ENCODE data around the gene MAP4K4.
"Not testable (repeated sequence)": the region's sequence is repeated elsewhere in the genome, so short reads cannot be mapped to it uniquely, and the experiment has no call there.

Gene MAP4K4

GRCh38 chr2:101905746-101906336, 208.3 kb downstream of the MAP4K4 start:
- no peak for DNase-seq (ENCODE audit: low read depth in 2 of 2)

GRCh38 chr2:101909760-101910159, 212.3 kb downstream of the MAP4K4 start:
- no peak for DNase-seq (ENCODE audit: low read depth in 2 of 2)

- DNase-seq (ENCODE audit: low read depth in 2 of 2) = peak in 1 of 2 donors; percentile 24
Observed at GRCh38 chr2:101912545-101912944, 215.0 kb downstream of the MAP4K4 start.

GRCh38 chr2:101921319-101921952, 223.9 kb downstream of the MAP4K4 start:
- no peak for DNase-seq (ENCODE audit: low read depth in 2 of 2)

- DNase-seq (ENCODE audit: low read depth in 2 of 2) = no peak
Observed at GRCh38 chr2:101921953-101922325, 224.4 kb downstream of the MAP4K4 start.

- DNase-seq (ENCODE audit: low read depth in 2 of 2) = not testable (repeated sequence)
Observed at GRCh38 chr2:101924311-101924710, 226.8 kb downstream of the MAP4K4 start.

- no peak for DNase-seq (ENCODE audit: low read depth in 2 of 2)
Observed at GRCh38 chr2:101930019-101930418, 232.5 kb downstream of the MAP4K4 start.

GRCh38 chr2:101930847-101931246, 233.3 kb downstream of the MAP4K4 start:
- DNase-seq (ENCODE audit: low read depth in 2 of 2) = no peak

- no peak for DNase-seq (ENCODE audit: low read depth in 2 of 2)
Observed at GRCh38 chr2:101931402-101931801, 233.9 kb downstream of the MAP4K4 start.

- DNase-seq (ENCODE audit: low read depth in 2 of 2) = not testable (repeated sequence)
Observed at GRCh38 chr2:101935764-101936163, 238.3 kb downstream of the MAP4K4 start.

GRCh38 chr2:101942851-101943250, 245.3 kb downstream of the MAP4K4 start:
- no peak for DNase-seq (ENCODE audit: low read depth in 2 of 2)
